Measurements from ENCODE around the gene MZB1.

- TF ChIP-seq SUZ12 (IDR thresholded peaks at IDR 0.05; ENCODE audit: extremely low read depth, insufficient read depth, insufficient read length) (no peak), YY1 (IDR thresholded peaks at IDR 0.05; ENCODE audit: insufficient read depth, insufficient read length) (no peak)
These were observed 13.3 kb downstream of the MZB1 start for GRCh38 chr5:139376364-139376763.

Measured in NT2/D1 (cell line).